Erythroblast (primary cell): ENCODE measurements around the gene LRMDA.

Source experiments
- GATA1 ChIP-seq: IDR thresholded peaks from 2 replicates; pipeline ENCODE4 v1.6.1; 2011; ENCODE audit warnings: low read depth, mild to moderate bottlenecking, control low read depth, low read length, moderate library complexity
- POLR2A ChIP-seq: IDR thresholded peaks from 2 replicates; pipeline ENCODE4 v1.6.1; 2011; ENCODE audit warnings: mild to moderate bottlenecking, low read length

- no peak for TF ChIP-seq POLR2A
- TF ChIP-seq GATA1: no peak
Observed at GRCh38 chr10:75643405-75643804, 212.0 kb downstream of the LRMDA start.
